KOPT-K1 (cell line): ENCODE measurements around the gene NAB1.
"Not testable (repeated sequence)": the region's sequence is repeated elsewhere in the genome, so short reads cannot be mapped to it uniquely, and the experiment has no call there.

Experiments used
- H3K27ac ChIP-seq: fragments of 200-600 bp; sonication (generic); 2 replicates; pipeline ENCODE4 v1.5.1; 2016; ENCODE audit warnings: antibody characterized with exemption, mild to moderate bottlenecking, low read depth, low read length; ENCODE audit not compliant: poor library complexity, severe bottlenecking
- H3K36me3 ChIP-seq: fragments of 200-600 bp; sonication (generic); 2 replicates; pipeline ENCODE4 v1.5.1; 2017; ENCODE audit warnings: antibody characterized with exemption, mild to moderate bottlenecking, low read length, moderate library complexity; ENCODE audit not compliant: insufficient read depth
- H3K9me3 ChIP-seq: fragments of 200-600 bp; sonication (generic); 2 replicates; pipeline ENCODE4 v1.5.1; 2017; ENCODE audit warnings: antibody characterized with exemption, low read length, mild to moderate bottlenecking; ENCODE audit not compliant: insufficient read depth, poor library complexity, severe bottlenecking

Gene NAB1

GRCh38 chr2:190649035-190649797, at the start of gene NAB1:
TSS of gene NAB1 (plus strand) at chr2:190649083. CDS start at chr2:190659177, 10,094 bp downstream.
- Histone ChIP-seq H3K27ac (peak within 1 kb of the TSS; percentile 80), H3K9me3 (no peaks in the 10 kb centered on the region), H3K36me3 (no peaks in the 10 kb centered on the region)

- Histone ChIP-seq H3K9me3 (no peaks in the 10 kb centered on the region), H3K36me3 (no peaks in the 10 kb centered on the region), H3K27ac (no peak overlapping the region)
Measured at GRCh38 chr2:190599546-190600220, 49.2 kb upstream of the NAB1 start.

GRCh38 chr2:190600293-190601103, 48.4 kb upstream of the NAB1 start:
- Histone ChIP-seq H3K9me3 (no peaks in the 10 kb centered on the region), H3K27ac (no peak overlapping the region)

GRCh38 chr2:190603374-190603773, 45.5 kb upstream of the NAB1 start:
- Histone ChIP-seq H3K9me3 (no peaks in the 10 kb centered on the region), H3K36me3 (no peaks in the 10 kb centered on the region), H3K27ac (no peak overlapping the region)

More at GRCh38 chr2:190600293-190601103, 48.4 kb upstream of the NAB1 start:
- H3K36me3 ChIP-seq: no peaks in the 10 kb centered on the region

- H3K27ac ChIP-seq: no peak overlapping the region
- H3K9me3 ChIP-seq: peaks cover 23% of the 10 kb centered on the region
Measured at GRCh38 chr2:190607014-190607597, 41.8 kb upstream of the NAB1 start.

GRCh38 chr2:190607657-190608357, 41.1 kb upstream of the NAB1 start:
- H3K36me3 ChIP-seq: no peaks in the 10 kb centered on the region
- no peak overlapping the region for H3K27ac ChIP-seq
- peaks cover 23% of the 10 kb centered on the region for H3K9me3 ChIP-seq

More at GRCh38 chr2:190607014-190607597, 41.8 kb upstream of the NAB1 start:
- H3K36me3 ChIP-seq: no peaks in the 10 kb centered on the region

GRCh38 chr2:190608863-190609262, 40.0 kb upstream of the NAB1 start:
- H3K9me3 ChIP-seq: peaks cover 23% of the 10 kb centered on the region
- not testable (repeated sequence) for H3K36me3 ChIP-seq, H3K27ac ChIP-seq

- not testable (repeated sequence) for H3K27ac ChIP-seq, H3K36me3 ChIP-seq
- peaks cover 23% of the 10 kb centered on the region for H3K9me3 ChIP-seq
Measured at GRCh38 chr2:190609397-190609796, 39.5 kb upstream of the NAB1 start.

GRCh38 chr2:190610528-190610927, 38.4 kb upstream of the NAB1 start:
- H3K36me3 ChIP-seq, H3K27ac ChIP-seq: not testable (repeated sequence)

GRCh38 chr2:190615555-190616200, 33.2 kb upstream of the NAB1 start:
- peaks cover 12% of the 10 kb centered on the region for H3K9me3 ChIP-seq
- H3K36me3 ChIP-seq: no peaks in the 10 kb centered on the region
- no peak overlapping the region for H3K27ac ChIP-seq

More at GRCh38 chr2:190610528-190610927, 38.4 kb upstream of the NAB1 start:
- peaks cover 23% of the 10 kb centered on the region for H3K9me3 ChIP-seq

- H3K36me3 ChIP-seq: no peaks in the 10 kb centered on the region
- H3K9me3 ChIP-seq: peaks cover 5% of the 10 kb centered on the region
- no peak overlapping the region for H3K27ac ChIP-seq
Measured at GRCh38 chr2:190618030-190618429, 30.9 kb upstream of the NAB1 start.

GRCh38 chr2:190625691-190626090, 23.2 kb upstream of the NAB1 start:
- Histone ChIP-seq H3K36me3 (no peaks in the 10 kb centered on the region), H3K27ac (no peak overlapping the region), H3K9me3 (peaks cover 4% of the 10 kb centered on the region)

- Histone ChIP-seq H3K36me3 (no peaks in the 10 kb centered on the region), H3K9me3 (peaks cover 3% of the 10 kb centered on the region), H3K27ac (no peak overlapping the region)
Measured at GRCh38 chr2:190626641-190627210, 22.2 kb upstream of the NAB1 start.
